Fibroblast of peridontal ligament (primary cell): ENCODE results near the gene DLX6.

Experiments
- DNase-seq: peaks from one replicate; pipeline ENCODE4 v3.0.0-alpha.2; 2010; ENCODE audit errors: extremely low read depth

Gene DLX6

DNA sequence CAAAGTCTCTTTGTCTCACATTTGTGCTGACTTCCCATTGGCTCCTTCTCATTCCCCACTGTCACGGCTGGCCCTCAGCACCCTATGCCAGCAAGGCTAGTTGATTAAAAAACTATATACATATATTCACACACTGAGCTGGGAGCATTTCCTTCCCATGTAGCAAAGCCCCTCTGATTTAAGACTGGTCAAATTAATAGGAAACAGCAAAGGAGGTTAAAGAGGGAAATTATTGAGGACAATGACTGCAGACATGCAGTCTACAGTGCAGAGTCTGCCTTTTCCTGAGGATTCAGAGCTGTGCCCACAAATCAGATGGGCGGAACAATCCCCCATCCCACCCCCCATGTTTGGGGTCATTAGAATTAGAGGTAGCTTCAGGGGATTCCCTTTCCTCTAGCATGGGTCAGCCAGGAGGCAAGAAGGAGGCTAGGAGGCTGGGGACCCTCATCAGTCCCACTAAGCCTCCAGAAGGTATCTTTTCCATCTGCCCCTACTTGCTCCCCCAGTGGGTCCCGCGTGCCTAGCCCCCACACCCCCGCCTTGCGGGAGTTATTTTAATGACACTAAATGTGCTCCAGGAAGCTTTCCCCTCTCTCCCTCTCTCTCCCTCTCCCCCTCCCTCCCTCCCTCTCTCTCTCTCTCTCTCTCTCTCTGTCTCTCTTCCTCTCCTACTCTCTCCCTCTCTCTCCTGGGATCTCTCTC lies 9.8 kb upstream of the DLX6 start:
- no peak for DNase-seq

DNA sequence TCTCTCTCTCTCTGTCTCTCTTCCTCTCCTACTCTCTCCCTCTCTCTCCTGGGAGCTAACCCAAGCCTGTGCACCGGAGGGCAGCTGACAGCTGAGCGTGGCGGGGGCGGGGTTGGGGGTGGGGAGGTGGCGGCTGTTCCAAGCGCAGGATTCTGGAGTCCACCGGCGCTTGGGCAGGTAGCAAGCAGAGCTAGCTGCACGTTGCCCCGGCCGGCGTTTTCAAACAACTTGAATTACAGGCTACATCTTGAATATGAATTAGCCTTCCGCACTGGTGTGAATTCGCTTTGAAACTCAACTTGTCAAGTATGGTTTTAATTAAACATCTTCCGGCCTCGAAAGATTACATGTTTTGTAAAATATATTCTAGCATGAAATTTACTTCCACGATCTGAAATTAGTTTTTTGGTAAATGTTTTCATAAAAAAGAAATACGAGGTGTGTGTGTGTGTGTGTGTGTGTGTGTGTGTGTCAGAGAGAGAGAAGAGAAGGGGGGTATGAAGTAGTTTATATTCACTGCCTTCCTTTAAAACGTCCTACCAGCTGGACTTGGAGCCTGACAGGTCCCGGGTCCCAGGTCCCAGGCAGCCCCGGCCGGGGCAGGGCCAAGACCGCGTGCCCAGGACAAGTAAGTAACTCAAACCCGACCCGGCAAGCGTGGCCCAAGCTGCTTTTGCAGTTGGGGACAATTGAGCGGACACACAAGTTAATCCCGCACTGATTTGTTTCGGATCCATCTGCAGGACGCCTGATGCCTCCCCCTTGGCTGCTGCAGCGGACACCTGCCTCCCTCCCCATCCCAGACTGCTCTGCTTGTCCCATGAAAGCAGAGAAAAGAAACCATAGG lies 9.0 kb upstream of the DLX6 start:
- no peak for DNase-seq

DNA sequence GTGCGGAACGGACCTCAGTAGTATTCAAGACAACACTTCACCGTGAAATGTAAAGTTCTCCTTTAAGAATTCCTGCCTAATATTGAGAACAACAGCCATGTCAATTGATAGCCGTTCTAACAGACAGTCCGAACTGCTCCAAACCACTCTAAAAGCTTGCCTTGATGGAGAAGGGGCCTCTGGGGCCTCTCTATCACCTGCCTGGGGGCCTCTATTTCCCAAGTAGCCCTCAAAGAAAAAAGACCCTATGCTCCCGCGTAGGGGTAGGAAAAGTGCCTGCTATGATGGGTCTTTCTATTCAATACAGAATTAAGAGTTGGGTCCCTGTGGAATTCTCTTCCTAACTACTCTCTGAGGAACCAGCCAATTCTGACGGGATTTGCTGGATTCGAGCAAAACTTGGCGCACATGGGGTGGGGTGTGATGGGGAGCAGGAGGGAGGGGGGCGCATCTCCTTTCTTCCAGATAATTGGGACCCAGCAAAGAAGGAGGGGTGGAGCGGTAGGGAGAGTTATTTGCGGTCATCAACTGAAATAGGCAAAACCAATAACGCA lies 8.3 kb upstream of the DLX6 start:
- DNase-seq, result no peak

DNA sequence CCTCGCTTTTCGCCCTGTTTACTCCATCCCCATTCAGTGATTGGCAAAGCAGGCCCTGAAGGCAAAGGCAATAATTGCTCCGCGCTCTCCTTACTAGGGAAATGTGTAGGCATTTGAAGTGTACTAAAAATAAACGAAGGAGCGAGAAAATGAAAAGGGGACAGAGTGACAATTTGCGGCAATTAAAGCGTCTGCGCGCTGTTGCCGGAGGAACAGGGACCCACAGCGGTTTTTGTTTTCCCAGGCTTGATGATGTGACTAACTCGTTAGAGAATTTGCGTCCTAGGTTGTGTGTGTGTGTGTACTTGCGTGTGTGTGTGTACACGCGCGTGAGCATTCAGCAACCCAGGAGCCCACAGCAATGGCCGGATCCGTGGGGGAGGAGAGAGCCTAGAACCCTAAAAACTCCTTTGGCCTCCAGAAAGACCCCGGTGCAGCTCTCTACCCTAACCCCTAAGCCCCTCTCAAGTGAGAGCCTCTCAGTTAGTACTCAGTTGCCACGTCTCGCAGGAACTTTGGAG lies 7.8 kb upstream of the DLX6 start:
- no peak for DNase-seq

DNA sequence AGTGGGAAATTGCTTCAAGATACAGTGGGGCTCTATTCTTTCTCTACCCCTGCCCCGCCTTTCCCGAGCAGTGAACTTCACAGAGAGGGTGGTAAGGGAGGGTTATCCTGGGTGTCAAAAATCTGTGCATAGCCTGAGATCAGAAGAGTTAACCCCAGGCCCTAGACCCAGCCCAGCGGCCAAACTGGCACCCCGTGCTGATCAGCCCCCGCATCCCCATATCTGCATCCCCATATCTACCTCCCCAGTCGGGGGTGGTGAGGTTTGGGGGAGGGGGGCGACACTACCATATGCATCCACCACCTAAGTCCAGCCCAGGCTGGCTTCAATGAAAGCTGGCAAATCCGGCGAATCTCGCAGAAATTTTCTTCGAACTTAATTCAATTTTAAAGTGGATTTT lies 7.0 kb upstream of the DLX6 start:
- no peak for DNase-seq

DNA sequence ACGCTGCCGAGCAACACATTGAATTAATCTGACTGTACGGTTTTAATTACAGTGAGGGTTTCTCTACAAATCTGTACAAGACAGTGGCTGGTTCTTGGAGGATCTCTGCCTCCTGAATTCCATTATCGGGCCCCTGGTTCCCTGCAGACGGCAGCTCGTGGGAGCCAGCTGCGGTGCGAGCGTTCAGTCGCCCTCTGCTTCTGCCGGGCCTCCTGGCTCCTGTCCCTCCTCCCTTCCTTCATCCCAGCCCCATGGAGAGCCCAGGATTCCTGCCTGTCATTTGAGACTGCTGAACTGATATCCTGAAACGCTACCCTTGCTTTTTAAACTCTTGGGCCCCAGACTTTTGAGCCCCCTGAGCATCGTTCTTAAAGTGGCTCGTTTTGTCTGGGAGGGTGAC lies 6.6 kb upstream of the DLX6 start:
- no peak for DNase-seq

DNA sequence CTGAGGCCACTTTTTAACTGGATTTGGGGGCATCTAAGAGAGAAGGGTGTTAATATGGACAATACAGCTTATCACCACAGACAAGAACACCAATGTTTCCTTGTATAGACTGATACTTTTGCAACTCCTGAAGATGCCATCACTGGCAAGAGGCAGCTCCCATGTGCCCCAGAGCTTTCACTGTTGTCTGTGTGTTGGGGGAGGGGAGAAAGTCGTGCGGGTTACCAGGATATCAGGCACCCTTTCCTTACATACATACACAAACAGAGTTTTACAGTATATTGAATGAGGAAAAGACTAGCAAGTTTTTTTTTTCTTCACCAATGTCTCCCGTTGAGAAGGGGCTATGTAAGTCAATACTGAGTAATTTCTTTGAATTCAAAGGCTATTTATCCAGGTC lies 4.1 kb upstream of the DLX6 start:
- DNase-seq, result no peak

DNA sequence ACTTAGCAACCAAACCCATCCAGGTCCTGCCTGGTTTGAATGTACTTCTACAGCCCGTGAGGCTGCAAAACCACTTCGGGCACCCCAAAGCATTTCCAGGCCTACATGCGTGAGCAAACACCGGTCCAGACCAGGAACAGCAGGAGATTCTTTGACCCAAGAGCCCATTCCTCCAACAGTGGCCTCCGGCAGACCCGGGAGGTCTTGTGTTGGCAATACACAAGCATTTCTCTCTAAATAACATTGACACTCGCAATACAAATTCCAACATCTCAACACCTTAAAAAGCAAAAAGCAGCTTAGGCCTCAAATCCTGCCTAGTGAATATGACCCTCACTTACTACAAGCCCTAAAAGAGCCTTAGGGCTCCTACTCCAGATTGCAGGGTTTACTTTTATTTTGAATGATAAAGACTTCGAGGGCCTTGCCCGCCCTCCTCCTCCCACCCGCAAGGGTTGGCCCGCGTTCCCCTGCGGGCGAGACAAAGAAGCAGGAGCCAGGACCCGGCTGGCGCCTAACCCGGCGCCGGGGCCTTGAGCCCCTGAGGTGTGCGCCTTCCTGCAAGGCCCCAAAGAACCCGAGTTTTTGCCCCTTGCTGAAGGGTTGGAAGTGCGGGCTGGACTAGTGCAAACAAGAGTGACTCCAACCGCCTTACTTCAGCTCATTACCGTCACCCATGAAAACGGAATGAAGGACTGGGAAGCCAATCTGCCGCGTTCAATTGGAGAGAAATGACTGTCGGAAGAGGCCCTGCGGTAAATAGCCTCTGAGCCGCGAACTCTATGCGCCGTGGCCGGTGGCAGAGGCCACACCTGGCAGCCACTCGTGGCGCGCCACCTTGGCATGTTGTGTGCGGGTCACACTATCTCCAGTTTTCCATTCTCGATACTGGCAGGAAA lies 3.4 kb upstream of the DLX6 start:
- no peak for DNase-seq

DNA sequence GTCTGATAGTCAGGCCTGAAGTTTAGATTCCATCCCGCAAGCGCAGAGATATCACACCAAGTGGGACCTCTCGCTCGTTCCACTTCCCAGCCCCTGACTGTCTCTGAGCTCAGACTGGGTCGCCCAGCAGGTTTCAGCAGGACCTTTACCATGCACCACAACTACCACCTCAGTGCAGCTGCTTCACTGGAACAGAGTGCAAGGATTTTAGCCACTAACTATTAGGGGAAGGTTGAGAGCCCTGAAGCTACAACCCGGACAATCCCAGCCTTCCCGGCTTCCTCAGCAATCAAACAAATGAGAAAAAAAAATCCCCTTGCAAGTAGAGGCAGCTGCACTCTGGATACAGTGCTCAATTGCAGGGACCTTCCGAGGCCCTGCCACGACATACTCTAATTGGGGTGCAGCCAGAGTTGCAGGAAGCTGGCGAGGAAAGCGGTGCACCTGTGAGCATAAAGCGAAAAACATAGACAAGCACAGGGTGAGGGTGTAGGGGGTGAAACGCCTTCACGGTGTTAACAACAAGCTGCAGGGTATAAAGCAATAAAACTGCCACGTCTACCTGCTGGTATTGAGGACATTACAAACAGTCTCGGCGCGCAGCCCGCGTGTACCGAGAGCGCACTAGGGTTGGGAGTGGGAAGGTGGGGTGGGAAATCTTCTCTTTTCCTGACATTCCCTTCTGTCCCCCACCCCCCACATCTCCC lies 2.6 kb upstream of the DLX6 start:
- DNase-seq, result no peak

DNA sequence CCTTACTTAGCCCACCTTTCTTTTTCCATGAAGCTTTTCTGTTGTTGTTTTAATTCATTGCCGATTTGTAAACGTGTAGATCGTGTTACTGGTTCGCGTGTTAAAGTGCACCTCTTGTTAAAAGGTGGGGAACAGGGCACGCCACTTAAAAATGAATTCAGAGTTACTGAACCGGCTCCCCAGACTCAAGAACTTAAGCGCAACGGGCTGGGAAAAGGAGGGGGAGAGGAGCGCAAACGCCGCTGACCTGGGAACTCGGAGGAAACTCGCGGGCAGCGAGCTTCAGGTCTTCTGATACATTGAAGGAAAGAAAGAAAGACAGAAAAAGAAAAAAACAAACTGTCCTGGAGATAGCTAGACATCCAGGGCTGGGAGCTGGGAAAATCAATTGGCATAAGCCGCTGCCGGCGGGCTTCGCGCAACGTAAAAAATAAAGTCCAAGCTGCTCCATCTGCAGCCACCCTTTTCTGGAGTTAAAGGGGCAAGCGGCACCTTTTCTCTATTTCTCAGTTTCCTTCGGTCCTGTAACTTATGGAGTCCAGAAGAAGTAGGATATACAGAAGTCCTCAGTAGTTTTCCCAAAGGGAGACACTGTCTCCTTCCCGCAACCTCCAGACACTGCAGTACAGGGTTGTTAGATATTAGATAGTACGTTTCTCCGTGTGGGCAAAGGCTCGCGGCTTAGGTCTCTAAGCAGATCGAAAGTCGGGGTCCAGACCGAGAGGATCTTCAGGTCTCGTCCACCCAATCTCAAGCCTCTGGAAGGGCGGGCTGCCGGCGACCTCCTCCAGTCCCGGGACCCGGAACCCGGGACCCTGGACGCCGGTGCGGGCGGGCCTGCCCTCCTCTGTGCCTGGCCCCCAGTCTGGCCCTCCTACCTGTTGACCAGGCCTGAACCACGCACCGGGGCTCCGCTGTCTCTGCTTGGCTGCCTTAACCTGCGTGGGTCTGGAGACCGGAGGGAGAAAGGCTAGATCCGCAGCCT lies 1.8 kb upstream of the DLX6 start:
- peak; percentile 17 for DNase-seq

DNA sequence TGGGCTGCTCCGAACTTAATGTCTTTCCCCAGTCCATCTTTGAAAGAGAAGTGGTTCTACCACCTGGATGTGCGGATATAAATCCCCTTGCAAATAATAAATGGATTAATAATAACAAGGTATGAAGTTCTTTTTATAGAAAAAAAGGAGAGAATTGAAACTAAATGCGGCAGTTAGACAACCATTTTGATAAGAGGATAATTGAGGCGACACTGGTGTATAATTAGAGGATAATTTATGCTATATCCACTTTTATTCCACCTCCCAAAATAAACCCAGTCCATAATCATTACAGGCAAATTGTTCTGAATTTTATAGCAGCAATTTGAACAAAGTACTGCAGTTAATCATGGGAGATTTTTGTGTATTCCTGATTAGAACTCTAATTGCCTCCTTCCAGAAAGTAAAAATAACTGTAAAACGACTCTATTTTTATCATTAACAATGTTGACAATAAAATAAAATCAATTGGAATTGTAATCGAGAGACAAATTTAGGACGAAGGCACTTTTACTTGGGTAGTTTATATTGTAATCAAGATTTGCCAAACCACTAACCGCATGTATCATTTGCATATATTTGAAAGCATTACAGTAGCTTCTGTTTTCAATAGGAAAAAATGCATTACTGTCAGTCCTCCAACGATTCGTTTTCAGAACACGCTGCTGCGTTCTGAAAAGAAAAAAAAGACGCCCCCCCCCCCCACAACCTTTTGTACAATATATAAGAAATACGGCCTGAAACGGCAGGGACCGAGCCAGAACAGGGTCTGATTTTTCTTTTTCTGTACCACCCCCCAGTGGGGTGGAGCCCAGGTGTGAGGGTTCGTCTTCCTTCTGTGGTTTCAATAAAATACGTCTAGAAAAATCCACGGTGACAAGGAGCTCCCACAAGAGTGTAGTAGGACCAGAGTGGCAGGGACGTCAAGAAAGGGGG lies 838 bp upstream of the DLX6 start:
- DNase-seq, result peak; percentile 85

DNA sequence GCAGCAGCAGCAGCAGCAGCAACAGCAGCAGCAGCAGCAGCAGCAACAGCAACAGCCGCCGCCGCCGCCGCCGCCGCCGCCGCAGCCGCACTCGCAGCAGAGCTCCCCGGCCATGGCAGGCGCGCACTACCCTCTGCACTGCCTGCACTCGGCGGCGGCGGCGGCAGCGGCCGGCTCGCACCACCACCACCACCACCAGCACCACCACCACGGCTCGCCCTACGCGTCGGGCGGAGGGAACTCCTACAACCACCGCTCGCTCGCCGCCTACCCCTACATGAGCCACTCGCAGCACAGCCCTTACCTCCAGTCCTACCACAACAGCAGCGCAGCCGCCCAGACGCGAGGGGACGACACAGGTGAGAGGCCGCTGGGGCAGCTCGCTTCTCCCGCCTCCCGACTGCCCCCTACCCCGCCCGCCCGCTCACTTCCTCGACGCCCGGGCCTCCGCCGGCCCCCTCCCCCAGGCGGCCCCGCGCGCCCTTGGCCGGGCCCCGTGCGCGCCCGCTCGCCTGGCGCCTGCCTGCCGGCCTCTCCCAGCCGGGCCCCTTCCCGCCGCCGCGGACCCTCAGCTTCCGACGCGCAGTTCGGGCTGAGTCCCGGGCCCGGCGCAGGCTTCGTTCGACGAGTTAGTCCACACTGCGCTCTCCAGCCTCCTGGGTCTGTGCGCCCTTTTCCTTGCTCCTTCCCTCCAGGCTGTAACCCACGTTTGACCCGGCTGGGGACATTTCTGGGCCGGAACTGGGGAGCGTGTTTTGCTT lies 882 bp downstream of the DLX6 start:
- peak; percentile 30 for DNase-seq

DNA sequence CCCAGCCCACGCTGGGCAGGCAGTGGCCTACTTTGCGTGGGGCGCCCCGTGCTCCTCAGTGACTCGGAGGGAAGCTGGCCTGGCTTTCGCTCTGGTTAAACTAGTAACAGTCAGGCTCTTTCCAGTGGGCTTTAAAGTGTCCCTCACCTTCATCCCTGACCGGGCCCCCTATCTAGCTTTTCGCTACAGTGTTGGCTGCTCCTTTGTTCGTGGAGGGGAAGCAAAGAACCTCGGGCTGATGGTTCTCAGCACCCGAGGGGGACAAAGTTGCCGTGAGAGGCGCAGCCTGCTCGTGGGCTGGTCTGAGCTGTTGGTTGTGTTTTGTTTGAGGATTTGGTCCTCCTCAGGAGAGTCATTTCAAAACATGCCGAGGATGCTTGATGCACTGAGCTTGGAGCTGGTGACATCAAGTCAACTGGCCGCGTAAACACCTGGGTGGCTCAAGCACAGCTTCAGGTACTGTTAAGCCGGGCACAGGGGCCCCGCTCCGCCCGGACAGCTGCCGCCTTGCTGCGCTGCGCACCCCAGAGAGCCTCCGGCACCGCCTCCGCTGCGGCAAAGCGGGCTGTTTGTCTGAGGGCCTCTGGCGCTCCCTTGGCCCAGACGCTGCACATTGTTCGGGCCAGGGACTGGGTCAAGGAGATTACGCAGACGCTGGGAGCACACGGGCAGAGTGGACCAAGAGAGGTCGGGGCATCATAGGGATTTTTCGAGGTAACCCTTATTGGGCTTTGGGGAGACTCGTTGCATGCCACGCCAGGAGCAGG lies 1.6 kb downstream of the DLX6 start:
- peak; percentile 39 for DNase-seq

DNA sequence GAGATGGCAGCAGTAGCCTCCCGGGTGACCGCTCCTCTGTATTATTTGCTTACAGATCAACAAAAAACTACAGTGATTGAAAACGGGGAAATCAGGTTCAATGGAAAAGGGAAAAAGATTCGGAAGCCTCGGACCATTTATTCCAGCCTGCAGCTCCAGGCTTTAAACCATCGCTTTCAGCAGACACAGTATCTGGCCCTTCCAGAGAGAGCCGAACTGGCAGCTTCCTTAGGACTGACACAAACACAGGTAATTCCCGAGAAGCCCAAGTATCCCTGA lies 2.2 kb downstream of the DLX6 start:
- DNase-seq, result peak; percentile 27

DNA sequence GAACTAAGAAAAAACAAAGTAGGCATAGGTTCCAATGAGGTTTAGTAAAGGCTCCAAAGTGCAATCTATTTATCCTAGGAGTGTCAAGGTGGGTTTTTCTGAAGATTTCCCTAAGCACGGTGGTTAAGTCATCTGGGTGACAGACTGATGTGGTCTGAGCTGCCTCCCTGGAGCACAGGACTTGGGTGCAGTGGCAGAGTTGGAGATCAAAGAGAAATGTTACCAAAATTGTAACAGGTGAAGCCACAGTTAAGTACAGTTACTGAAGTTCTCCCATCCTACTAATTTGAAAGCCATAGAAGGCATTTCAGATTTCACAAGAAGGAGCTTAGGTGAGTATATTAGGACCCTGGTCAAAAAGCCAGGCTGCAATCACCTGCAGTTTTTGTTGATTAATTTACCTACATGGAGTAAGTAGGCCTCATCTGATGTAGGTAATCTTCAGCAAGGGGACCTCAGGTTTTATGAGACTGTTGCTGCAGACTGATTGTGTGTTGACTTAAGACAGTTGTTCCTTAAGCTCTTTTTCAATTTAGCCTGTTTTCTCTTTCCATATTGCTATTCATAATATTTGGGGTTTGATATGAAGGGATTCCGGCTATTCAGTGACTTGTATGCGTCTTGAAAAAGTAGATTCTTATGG lies 3.0 kb downstream of the DLX6 start:
- peak; percentile 10 for DNase-seq

DNA sequence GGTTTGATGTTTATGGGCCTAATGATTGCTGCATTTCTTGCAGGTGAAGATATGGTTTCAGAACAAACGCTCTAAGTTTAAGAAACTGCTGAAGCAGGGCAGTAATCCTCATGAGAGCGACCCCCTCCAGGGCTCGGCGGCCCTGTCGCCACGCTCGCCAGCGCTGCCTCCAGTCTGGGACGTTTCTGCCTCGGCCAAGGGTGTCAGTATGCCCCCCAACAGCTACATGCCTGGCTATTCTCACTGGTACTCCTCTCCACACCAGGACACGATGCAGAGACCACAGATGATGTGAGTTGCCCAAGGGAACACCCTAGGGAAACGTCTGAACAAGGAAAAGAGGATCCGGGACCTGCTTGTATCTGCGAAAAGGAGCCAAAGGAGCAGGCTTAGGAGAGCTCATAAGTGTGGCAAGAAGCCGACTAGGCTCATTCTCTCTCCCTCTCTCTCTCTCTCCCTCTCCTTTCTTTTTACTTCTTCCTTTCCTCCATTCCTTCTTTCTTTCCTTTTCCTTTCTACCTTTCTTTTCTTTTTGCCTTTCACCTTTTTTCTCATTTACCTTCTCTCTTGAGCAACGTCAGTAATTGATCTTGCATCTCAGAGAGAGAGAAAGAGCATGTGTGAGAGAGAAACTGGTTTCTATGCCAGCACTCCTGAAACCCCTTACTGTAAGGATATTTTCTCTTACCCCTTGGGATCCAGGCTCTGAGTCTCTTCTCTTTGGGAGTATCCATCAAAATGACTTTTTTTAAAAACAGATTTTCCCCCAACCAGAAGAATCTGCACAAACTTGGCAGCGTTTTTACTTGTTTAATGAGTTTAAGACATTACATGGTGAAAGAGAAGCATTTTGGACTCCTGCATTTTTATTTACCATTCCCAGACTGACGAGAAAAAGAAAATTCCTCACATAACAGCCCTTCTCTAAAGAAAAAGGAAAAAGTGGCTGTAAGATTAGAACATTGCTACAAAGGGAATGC lies 4.7 kb downstream of the DLX6 start:
- DNase-seq, result peak; percentile 57
